ENCODE data around the gene PRCP.

The PRCP gene

GRCh38 chr11:82802710-82803109 is 97.5 kb downstream of the PRCP start:
- Histone ChIP-seq H3K4me3 (ENCODE audit: low read length) (no peak overlapping the region), H3K9ac (ENCODE audit: low read length) (no peak overlapping the region), H3K27ac (ENCODE audit: low read depth, low read length) (no peak overlapping the region), H3K36me3 (ENCODE audit: control insufficient read depth, insufficient read depth, low read length) (no peaks in the 10 kb centered on the region), H3K27me3 (ENCODE audit: control insufficient read depth, insufficient read depth, low read length) (no peaks in the 10 kb centered on the region), H3K4me1 (ENCODE audit: control insufficient read depth, insufficient read depth, low read length) (no peaks in the 10 kb centered on the region)

GRCh38 chr11:82796998-82797961 is 103.0 kb downstream of the PRCP start:
- Histone ChIP-seq H3K4me1 (ENCODE audit: control insufficient read depth, insufficient read depth, low read length) (no peaks in the 10 kb centered on the region), H3K27ac (ENCODE audit: low read depth, low read length) (no peak overlapping the region), H3K36me3 (ENCODE audit: control insufficient read depth, insufficient read depth, low read length) (no peaks in the 10 kb centered on the region), H3K27me3 (ENCODE audit: control insufficient read depth, insufficient read depth, low read length) (no peaks in the 10 kb centered on the region), H3K9ac (ENCODE audit: low read length) (no peak overlapping the region), H3K4me3 (ENCODE audit: low read length) (no peak overlapping the region)

GRCh38 chr11:82794490-82794889 is 105.7 kb downstream of the PRCP start:
- H3K27me3 ChIP-seq (ENCODE audit: control insufficient read depth, insufficient read depth, low read length) = no peaks in the 10 kb centered on the region

GRCh38 chr11:82792822-82793569 is 107.2 kb downstream of the PRCP start:
- Histone ChIP-seq H3K27ac (ENCODE audit: low read depth, low read length) (no peak overlapping the region), H3K36me3 (ENCODE audit: control insufficient read depth, insufficient read depth, low read length) (no peaks in the 10 kb centered on the region), H3K9ac (ENCODE audit: low read length) (no peak overlapping the region), H3K4me3 (ENCODE audit: low read length) (no peak overlapping the region), H3K4me1 (ENCODE audit: control insufficient read depth, insufficient read depth, low read length) (no peaks in the 10 kb centered on the region), H3K27me3 (ENCODE audit: control insufficient read depth, insufficient read depth, low read length) (no peaks in the 10 kb centered on the region)

More at GRCh38 chr11:82794490-82794889, 105.7 kb downstream of the PRCP start:
- Histone ChIP-seq H3K27ac (ENCODE audit: low read depth, low read length) (no peak overlapping the region), H3K36me3 (ENCODE audit: control insufficient read depth, insufficient read depth, low read length) (no peaks in the 10 kb centered on the region), H3K4me1 (ENCODE audit: control insufficient read depth, insufficient read depth, low read length) (no peaks in the 10 kb centered on the region), H3K9ac (ENCODE audit: low read length) (no peak overlapping the region), H3K4me3 (ENCODE audit: low read length) (no peak overlapping the region)

GRCh38 chr11:82792319-82792718 is 107.9 kb downstream of the PRCP start:
- Histone ChIP-seq H3K4me1 (ENCODE audit: control insufficient read depth, insufficient read depth, low read length) (no peaks in the 10 kb centered on the region), H3K27ac (ENCODE audit: low read depth, low read length) (no peak overlapping the region), H3K27me3 (ENCODE audit: control insufficient read depth, insufficient read depth, low read length) (no peaks in the 10 kb centered on the region), H3K9ac (ENCODE audit: low read length) (no peak overlapping the region), H3K36me3 (ENCODE audit: control insufficient read depth, insufficient read depth, low read length) (no peaks in the 10 kb centered on the region), H3K4me3 (ENCODE audit: low read length) (no peak overlapping the region)

- Histone ChIP-seq H3K36me3 (ENCODE audit: control insufficient read depth, insufficient read depth, low read length) (no peaks in the 10 kb centered on the region), H3K4me3 (ENCODE audit: low read length) (no peak overlapping the region), H3K27ac (ENCODE audit: low read depth, low read length) (no peak overlapping the region), H3K4me1 (ENCODE audit: control insufficient read depth, insufficient read depth, low read length) (no peaks in the 10 kb centered on the region), H3K9ac (ENCODE audit: low read length) (no peak overlapping the region), H3K27me3 (ENCODE audit: control insufficient read depth, insufficient read depth, low read length) (no peaks in the 10 kb centered on the region)
These were observed 108.5 kb downstream of the PRCP start for GRCh38 chr11:82791779-82792178.

GRCh38 chr11:82790723-82791484 is 109.3 kb downstream of the PRCP start:
- Histone ChIP-seq H3K4me3 (ENCODE audit: low read length) (no peak overlapping the region), H3K36me3 (ENCODE audit: control insufficient read depth, insufficient read depth, low read length) (no peaks in the 10 kb centered on the region), H3K27me3 (ENCODE audit: control insufficient read depth, insufficient read depth, low read length) (no peaks in the 10 kb centered on the region), H3K27ac (ENCODE audit: low read depth, low read length) (no peak overlapping the region), H3K4me1 (ENCODE audit: control insufficient read depth, insufficient read depth, low read length) (no peaks in the 10 kb centered on the region), H3K9ac (ENCODE audit: low read length) (no peak overlapping the region)

- Histone ChIP-seq H3K27me3 (ENCODE audit: control insufficient read depth, insufficient read depth, low read length) (no peaks in the 10 kb centered on the region), H3K4me1 (ENCODE audit: control insufficient read depth, insufficient read depth, low read length) (no peaks in the 10 kb centered on the region)
These were observed 112.2 kb downstream of the PRCP start for GRCh38 chr11:82787981-82788380.

GRCh38 chr11:82786836-82787235 is 113.4 kb downstream of the PRCP start:
- H3K27me3 ChIP-seq (ENCODE audit: control insufficient read depth, insufficient read depth, low read length) = no peaks in the 10 kb centered on the region
- no peaks in the 10 kb centered on the region for H3K36me3 ChIP-seq (ENCODE audit: control insufficient read depth, insufficient read depth, low read length)
- H3K4me3 ChIP-seq (ENCODE audit: low read length) = no peak overlapping the region
- no peaks in the 10 kb centered on the region for H3K4me1 ChIP-seq (ENCODE audit: control insufficient read depth, insufficient read depth, low read length)
- H3K9ac ChIP-seq (ENCODE audit: low read length) = no peak overlapping the region
- H3K27ac ChIP-seq (ENCODE audit: low read depth, low read length) = no peak overlapping the region

More at GRCh38 chr11:82787981-82788380, 112.2 kb downstream of the PRCP start:
- Histone ChIP-seq H3K9ac (ENCODE audit: low read length) (no peak overlapping the region), H3K4me3 (ENCODE audit: low read length) (no peak overlapping the region), H3K36me3 (ENCODE audit: control insufficient read depth, insufficient read depth, low read length) (no peaks in the 10 kb centered on the region), H3K27ac (ENCODE audit: low read depth, low read length) (no peak overlapping the region)

- H3K27ac ChIP-seq (ENCODE audit: low read depth, low read length) = no peak overlapping the region
- no peak overlapping the region for H3K9ac ChIP-seq (ENCODE audit: low read length)
- no peaks in the 10 kb centered on the region for H3K27me3 ChIP-seq (ENCODE audit: control insufficient read depth, insufficient read depth, low read length)
- H3K4me1 ChIP-seq (ENCODE audit: control insufficient read depth, insufficient read depth, low read length) = no peaks in the 10 kb centered on the region
- H3K4me3 ChIP-seq (ENCODE audit: low read length) = no peak overlapping the region
- no peaks in the 10 kb centered on the region for H3K36me3 ChIP-seq (ENCODE audit: control insufficient read depth, insufficient read depth, low read length)
These were observed 114.2 kb downstream of the PRCP start for GRCh38 chr11:82786001-82786400.

GRCh38 chr11:82782825-82783374 is 117.3 kb downstream of the PRCP start:
- H3K36me3 ChIP-seq (ENCODE audit: control insufficient read depth, insufficient read depth, low read length) = no peaks in the 10 kb centered on the region
- no peak overlapping the region for H3K4me3 ChIP-seq (ENCODE audit: low read length)
- no peaks in the 10 kb centered on the region for H3K4me1 ChIP-seq (ENCODE audit: control insufficient read depth, insufficient read depth, low read length)
- no peak overlapping the region for H3K27ac ChIP-seq (ENCODE audit: low read depth, low read length)
- no peaks in the 10 kb centered on the region for H3K27me3 ChIP-seq (ENCODE audit: control insufficient read depth, insufficient read depth, low read length)
- H3K9ac ChIP-seq (ENCODE audit: low read length) = no peak overlapping the region

GRCh38 chr11:82778776-82779175 is 121.5 kb downstream of the PRCP start:
- Histone ChIP-seq H3K4me1 (ENCODE audit: control insufficient read depth, insufficient read depth, low read length) (no peaks in the 10 kb centered on the region), H3K36me3 (ENCODE audit: control insufficient read depth, insufficient read depth, low read length) (no peaks in the 10 kb centered on the region), H3K27ac (ENCODE audit: low read depth, low read length) (no peak overlapping the region), H3K9ac (ENCODE audit: low read length) (no peak overlapping the region), H3K27me3 (ENCODE audit: control insufficient read depth, insufficient read depth, low read length) (no peaks in the 10 kb centered on the region), H3K4me3 (ENCODE audit: low read length) (no peak overlapping the region)
